Endothelial cell (in vitro differentiated cells): ENCODE results near the gene YY1. TPM values are rescaled to one million over a fixed set of nuclear protein-coding genes. Genes with fewer than 3 reads are reported as not detected.

Experiments
- DNase-seq: peaks from one replicate; pipeline ENCODE4 v3.0.0; 2021; ENCODE audit warnings: low spot score
- H3K27ac Mint-ChIP-seq: one replicate; pipeline ENCODE4 v1.8.0; 2021; ENCODE audit warnings: mixed read lengths, inconsistent platforms; ENCODE audit not compliant: unreplicated experiment
- H3K27me3 Mint-ChIP-seq: one replicate; pipeline ENCODE4 v1.8.0; 2021; ENCODE audit warnings: mild to moderate bottlenecking, moderate library complexity, mixed read lengths, inconsistent platforms; ENCODE audit not compliant: unreplicated experiment
- H3K36me3 Mint-ChIP-seq: one replicate; pipeline ENCODE4 v1.8.0; 2021; ENCODE audit warnings: mild to moderate bottlenecking, low read depth, mixed read lengths, inconsistent platforms; ENCODE audit not compliant: unreplicated experiment
- H3K4me1 Mint-ChIP-seq: one replicate; pipeline ENCODE4 v1.8.0; 2021; ENCODE audit warnings: mild to moderate bottlenecking, mixed read lengths, inconsistent platforms; ENCODE audit not compliant: unreplicated experiment
- H3K4me3 Mint-ChIP-seq: one replicate; pipeline ENCODE4 v1.8.0; 2021; ENCODE audit warnings: mild to moderate bottlenecking, mixed read lengths, inconsistent platforms; ENCODE audit not compliant: unreplicated experiment
- H3K9me3 Mint-ChIP-seq: one replicate; pipeline ENCODE4 v1.8.0; 2021; ENCODE audit warnings: mixed read lengths, inconsistent platforms; ENCODE audit not compliant: unreplicated experiment
- total RNA-seq: library from RNA; stranded (reverse); fragmentation: NEBNext Ultra II Directional; extraction: Animal tissue kit (Norgen Biotek cat#: 25700); gene quantifications from one replicate; pipeline ENCODE4 v1.2.1, GENCODE V29; 2021; ENCODE audit not compliant: unreplicated experiment
- TF ChIP-seq, protein P1 (sequence below): fragments of 200-600 bp; sonication (generic); IDR thresholded peaks from one replicate; pipeline ENCODE4 v1.5.0; 2021; ENCODE audit warnings: antibody characterized with exemption; ENCODE audit not compliant: unreplicated experiment

The YY1 gene
- total RNA-seq, 1 donor from 2014 or later, result 81.7 TPM

GRCh38 chr14:100192672-100193416 lies 46.1 kb upstream of the YY1 start:
- H3K9me3 Mint-ChIP-seq, result no peaks in the 10 kb centered on the region
- H3K27ac Mint-ChIP-seq, result no peak overlapping the region
- TF ChIP-seq, protein P1, sequence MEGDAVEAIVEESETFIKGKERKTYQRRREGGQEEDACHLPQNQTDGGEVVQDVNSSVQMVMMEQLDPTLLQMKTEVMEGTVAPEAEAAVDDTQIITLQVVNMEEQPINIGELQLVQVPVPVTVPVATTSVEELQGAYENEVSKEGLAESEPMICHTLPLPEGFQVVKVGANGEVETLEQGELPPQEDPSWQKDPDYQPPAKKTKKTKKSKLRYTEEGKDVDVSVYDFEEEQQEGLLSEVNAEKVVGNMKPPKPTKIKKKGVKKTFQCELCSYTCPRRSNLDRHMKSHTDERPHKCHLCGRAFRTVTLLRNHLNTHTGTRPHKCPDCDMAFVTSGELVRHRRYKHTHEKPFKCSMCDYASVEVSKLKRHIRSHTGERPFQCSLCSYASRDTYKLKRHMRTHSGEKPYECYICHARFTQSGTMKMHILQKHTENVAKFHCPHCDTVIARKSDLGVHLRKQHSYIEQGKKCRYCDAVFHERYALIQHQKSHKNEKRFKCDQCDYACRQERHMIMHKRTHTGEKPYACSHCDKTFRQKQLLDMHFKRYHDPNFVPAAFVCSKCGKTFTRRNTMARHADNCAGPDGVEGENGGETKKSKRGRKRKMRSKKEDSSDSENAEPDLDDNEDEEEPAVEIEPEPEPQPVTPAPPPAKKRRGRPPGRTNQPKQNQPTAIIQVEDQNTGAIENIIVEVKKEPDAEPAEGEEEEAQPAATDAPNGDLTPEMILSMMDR, result peak; percentile 97
- H3K36me3 Mint-ChIP-seq, result no peaks in the 10 kb centered on the region
- H3K4me1 Mint-ChIP-seq, result peaks cover 4% of the 10 kb centered on the region
- H3K4me3 Mint-ChIP-seq, result peak overlapping the region; percentile 45
- peak; percentile 100 for DNase-seq
- H3K27me3 Mint-ChIP-seq, result peaks cover 9% of the 10 kb centered on the region

- Mint-ChIP-seq H3K4me3 (peak overlapping the region; percentile 45), H3K9me3 (no peaks in the 10 kb centered on the region), H3K4me1 (peaks cover 4% of the 10 kb centered on the region), H3K27me3 (peaks cover 9% of the 10 kb centered on the region), H3K27ac (peak overlapping the region; percentile 57), H3K36me3 (no peaks in the 10 kb centered on the region)
- DNase-seq, result no peak
- TF ChIP-seq, protein P1, result no peak
These were observed 45.3 kb upstream of the YY1 start for GRCh38 chr14:100193417-100194357.

GRCh38 chr14:100199240-100199860 lies 39.6 kb upstream of the YY1 start:
- H3K27ac Mint-ChIP-seq, result no peak overlapping the region
- H3K4me3 Mint-ChIP-seq, result no peak overlapping the region
- H3K36me3 Mint-ChIP-seq, result no peaks in the 10 kb centered on the region
- TF ChIP-seq, protein P1, result no peak
- DNase-seq, result no peak
- peaks cover 4% of the 10 kb centered on the region for H3K27me3 Mint-ChIP-seq
- H3K9me3 Mint-ChIP-seq, result no peaks in the 10 kb centered on the region
- H3K4me1 Mint-ChIP-seq, result no peaks in the 10 kb centered on the region

DNA sequence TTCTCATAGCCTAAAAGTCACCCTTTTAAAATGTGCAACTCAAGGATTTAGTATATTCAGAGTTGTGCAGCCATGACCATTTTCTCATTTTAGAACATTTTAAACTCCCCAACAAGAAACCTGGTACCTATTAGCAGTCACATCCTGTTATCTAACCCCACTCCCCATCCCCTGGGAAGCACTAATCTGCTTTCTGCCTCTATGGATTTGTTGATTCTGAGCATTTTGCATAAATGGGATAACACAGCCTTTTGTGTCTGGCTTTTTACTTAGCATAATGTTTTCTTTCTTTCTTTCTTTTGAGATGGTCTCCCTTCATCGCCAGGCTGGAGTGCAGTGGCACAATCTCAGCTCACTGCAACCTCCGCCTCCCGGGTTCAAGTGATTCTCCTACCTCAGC lies 38.6 kb upstream of the YY1 start:
- peaks cover 3% of the 10 kb centered on the region for H3K27me3 Mint-ChIP-seq
- H3K4me3 Mint-ChIP-seq, result no peak overlapping the region
- no peaks in the 10 kb centered on the region for H3K36me3 Mint-ChIP-seq
- no peaks in the 10 kb centered on the region for H3K9me3 Mint-ChIP-seq
- H3K4me1 Mint-ChIP-seq, result no peaks in the 10 kb centered on the region
- DNase-seq, result no peak
- H3K27ac Mint-ChIP-seq, result no peak overlapping the region
- TF ChIP-seq, protein P1, result no peak
